ENCODE results near the gene TGFBR2.

Gene TGFBR2

GRCh38 chr3:30606301-30607031 is at the start of gene TGFBR2:
Gene TGFBR2 (plus strand): TSS chr3:30606601. CDS start chr3:30606884, 283 bp downstream.
- no peaks in the 10 kb centered on the region for H3K36me3 ChIP-seq (ENCODE audit: insufficient read depth, low read length)
- H3K9ac ChIP-seq (ENCODE audit: low read depth, low read length): peak within 1 kb of the TSS; percentile 89
- H3K4me1 ChIP-seq (ENCODE audit: insufficient read depth, low read length): peaks cover 18% of the 10 kb centered on the region
- H3K9me3 ChIP-seq (ENCODE audit: control insufficient read depth, insufficient read depth, low read length): no peaks in the 10 kb centered on the region

DNA sequence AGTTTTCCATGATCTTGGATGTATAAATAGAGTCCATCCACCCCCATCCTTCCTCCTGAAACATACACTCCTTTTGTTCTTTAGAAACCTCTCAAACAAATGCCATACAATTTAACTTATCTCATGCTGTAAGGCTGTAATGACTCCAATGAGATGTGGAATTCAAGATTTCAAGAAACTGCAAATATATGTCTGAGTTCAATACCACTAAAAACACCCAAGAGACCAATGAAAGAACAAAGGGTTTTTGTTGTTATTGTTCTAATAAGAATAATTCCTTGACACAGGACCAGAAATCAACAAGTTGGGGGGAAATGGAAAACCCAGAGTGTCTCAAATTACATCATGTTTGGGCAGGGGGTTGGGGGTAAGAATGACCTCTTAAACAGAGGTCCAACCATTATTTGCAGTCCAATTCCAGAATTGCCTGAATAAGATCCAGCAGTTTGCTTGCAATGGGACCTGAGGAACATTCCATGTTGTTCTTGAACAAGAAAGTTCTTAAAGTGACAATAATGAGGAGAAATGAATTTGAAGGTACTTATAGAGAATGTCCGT is 48.6 kb upstream of the TGFBR2 start:
- no peaks in the 10 kb centered on the region for H3K36me3 ChIP-seq (ENCODE audit: insufficient read depth, low read length)
- H3K4me1 ChIP-seq (ENCODE audit: insufficient read depth, low read length): peaks cover 7% of the 10 kb centered on the region
- H3K9ac ChIP-seq (ENCODE audit: low read depth, low read length): no peak overlapping the region
- H3K9me3 ChIP-seq (ENCODE audit: control insufficient read depth, insufficient read depth, low read length): no peaks in the 10 kb centered on the region

DNA sequence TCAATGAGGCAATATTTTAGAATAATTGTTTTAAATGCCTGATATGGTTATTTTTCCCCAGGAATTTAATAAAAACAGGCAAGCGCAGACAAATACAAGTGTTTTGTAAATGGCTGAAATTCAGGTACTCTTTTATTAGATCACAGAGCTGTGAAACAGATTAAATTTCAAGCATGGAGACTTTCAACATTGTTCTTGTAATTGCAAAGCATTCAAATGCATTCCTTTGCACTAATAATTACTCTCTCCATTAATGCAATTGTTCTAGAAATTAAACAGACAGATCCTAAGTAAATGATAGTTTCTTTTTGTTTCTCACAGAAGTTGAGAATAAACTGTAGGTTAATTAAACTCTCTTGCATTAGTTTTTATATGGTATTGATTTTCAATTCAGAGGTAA is 42.4 kb upstream of the TGFBR2 start:
- Histone ChIP-seq H3K4me1 (ENCODE audit: insufficient read depth, low read length) (0 out of 2 replicates have a peak, but pooled peaks cover 3% of the 10 kb centered on the region), H3K36me3 (ENCODE audit: insufficient read depth, low read length) (no peaks in the 10 kb centered on the region), H3K9ac (ENCODE audit: low read depth, low read length) (no peak overlapping the region), H3K9me3 (ENCODE audit: control insufficient read depth, insufficient read depth, low read length) (no peaks in the 10 kb centered on the region)

GRCh38 chr3:30567139-30567753 is 39.2 kb upstream of the TGFBR2 start:
- Histone ChIP-seq H3K4me1 (ENCODE audit: insufficient read depth, low read length) (0 out of 2 replicates have a peak, but pooled peaks cover 3% of the 10 kb centered on the region), H3K9me3 (ENCODE audit: control insufficient read depth, insufficient read depth, low read length) (no peaks in the 10 kb centered on the region), H3K36me3 (ENCODE audit: insufficient read depth, low read length) (no peaks in the 10 kb centered on the region), H3K9ac (ENCODE audit: low read depth, low read length) (no peak overlapping the region)

GRCh38 chr3:30576946-30577345 is 29.5 kb upstream of the TGFBR2 start:
- no peaks in the 10 kb centered on the region for H3K9me3 ChIP-seq (ENCODE audit: control insufficient read depth, insufficient read depth, low read length)
- no peaks in the 10 kb centered on the region for H3K36me3 ChIP-seq (ENCODE audit: insufficient read depth, low read length)

DNA sequence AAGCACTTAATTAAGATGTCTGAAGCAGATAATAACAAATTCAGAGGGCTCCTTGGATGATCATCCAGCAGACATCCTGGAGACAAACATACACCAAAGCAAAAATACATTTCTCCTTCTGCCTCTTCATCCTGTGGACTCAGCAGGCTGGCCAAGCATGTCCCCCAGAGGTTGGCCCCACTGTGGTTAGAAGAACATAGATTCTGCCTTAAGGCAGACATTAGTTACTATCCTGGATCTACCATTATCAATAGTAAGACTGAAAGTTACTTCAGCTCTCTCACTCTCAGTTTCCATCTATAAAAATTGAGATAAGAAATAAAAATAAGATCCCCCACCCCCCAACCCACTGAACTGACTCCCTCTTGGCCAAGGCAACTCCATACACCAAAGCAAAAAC is 28.6 kb upstream of the TGFBR2 start:
- Histone ChIP-seq H3K36me3 (ENCODE audit: insufficient read depth, low read length) (no peaks in the 10 kb centered on the region), H3K9me3 (ENCODE audit: control insufficient read depth, insufficient read depth, low read length) (no peaks in the 10 kb centered on the region), H3K9ac (ENCODE audit: low read depth, low read length) (no peak overlapping the region), H3K4me1 (ENCODE audit: insufficient read depth, low read length) (peaks cover 13% of the 10 kb centered on the region)

More at GRCh38 chr3:30576946-30577345, 29.5 kb upstream of the TGFBR2 start:
- Histone ChIP-seq H3K4me1 (ENCODE audit: insufficient read depth, low read length) (peaks cover 13% of the 10 kb centered on the region), H3K9ac (ENCODE audit: low read depth, low read length) (no peak overlapping the region)

DNA sequence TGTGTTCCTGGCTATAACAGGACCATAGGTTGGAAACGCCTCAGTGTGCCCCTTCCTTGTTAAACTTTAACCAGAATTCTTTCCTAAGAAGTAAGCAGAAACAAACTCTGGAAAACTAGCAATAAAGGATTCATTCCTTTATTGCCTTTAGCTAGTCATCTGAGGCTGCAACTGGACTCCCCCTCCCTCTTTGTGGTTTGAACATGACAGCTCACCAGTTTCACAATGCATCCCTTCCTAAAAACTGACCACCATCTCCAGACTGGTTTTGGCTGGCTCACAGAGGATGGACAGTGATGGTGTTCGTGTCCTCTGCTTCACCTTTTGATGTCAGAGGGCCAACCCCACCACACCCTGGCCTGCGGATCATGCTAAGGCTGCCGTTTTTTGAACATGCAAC is 27.9 kb upstream of the TGFBR2 start:
- Histone ChIP-seq H3K9me3 (ENCODE audit: control insufficient read depth, insufficient read depth, low read length) (no peaks in the 10 kb centered on the region), H3K9ac (ENCODE audit: low read depth, low read length) (no peak overlapping the region), H3K4me1 (ENCODE audit: insufficient read depth, low read length) (peaks cover 13% of the 10 kb centered on the region), H3K36me3 (ENCODE audit: insufficient read depth, low read length) (no peaks in the 10 kb centered on the region)

- no peak overlapping the region for H3K9ac ChIP-seq (ENCODE audit: low read depth, low read length)
- H3K36me3 ChIP-seq (ENCODE audit: insufficient read depth, low read length): no peaks in the 10 kb centered on the region
- peaks cover 13% of the 10 kb centered on the region for H3K4me1 ChIP-seq (ENCODE audit: insufficient read depth, low read length)
- no peaks in the 10 kb centered on the region for H3K9me3 ChIP-seq (ENCODE audit: control insufficient read depth, insufficient read depth, low read length)
These were observed 27.3 kb upstream of the TGFBR2 start for GRCh38 chr3:30578986-30579579.

- Histone ChIP-seq H3K9me3 (ENCODE audit: control insufficient read depth, insufficient read depth, low read length) (no peaks in the 10 kb centered on the region), H3K4me1 (ENCODE audit: insufficient read depth, low read length) (peaks cover 13% of the 10 kb centered on the region), H3K36me3 (ENCODE audit: insufficient read depth, low read length) (no peaks in the 10 kb centered on the region), H3K9ac (ENCODE audit: low read depth, low read length) (no peak overlapping the region)
These were observed 25.3 kb upstream of the TGFBR2 start for GRCh38 chr3:30581067-30581585.

DNA sequence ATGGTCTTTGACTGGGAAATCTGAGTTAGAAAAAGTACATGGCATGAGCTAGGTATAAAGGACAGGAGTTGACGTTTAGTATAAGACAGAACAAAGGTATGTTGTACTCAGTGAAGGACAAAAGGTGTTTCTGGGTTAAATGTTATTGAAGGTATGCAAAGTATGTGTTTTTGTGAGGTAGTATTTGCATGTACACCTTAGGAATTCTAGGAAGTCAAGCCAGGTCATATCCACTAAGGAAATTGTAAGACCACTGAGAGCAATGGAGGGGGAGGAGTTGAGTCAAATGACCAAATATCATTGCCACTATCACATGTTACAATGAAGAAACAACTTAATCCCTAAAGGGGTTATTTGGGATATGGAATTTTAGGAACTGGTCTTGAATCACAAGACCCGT is 24.4 kb upstream of the TGFBR2 start:
- Histone ChIP-seq H3K9ac (ENCODE audit: low read depth, low read length) (no peak overlapping the region), H3K4me1 (ENCODE audit: insufficient read depth, low read length) (peaks cover 13% of the 10 kb centered on the region), H3K36me3 (ENCODE audit: insufficient read depth, low read length) (no peaks in the 10 kb centered on the region), H3K9me3 (ENCODE audit: control insufficient read depth, insufficient read depth, low read length) (no peaks in the 10 kb centered on the region)

DNA sequence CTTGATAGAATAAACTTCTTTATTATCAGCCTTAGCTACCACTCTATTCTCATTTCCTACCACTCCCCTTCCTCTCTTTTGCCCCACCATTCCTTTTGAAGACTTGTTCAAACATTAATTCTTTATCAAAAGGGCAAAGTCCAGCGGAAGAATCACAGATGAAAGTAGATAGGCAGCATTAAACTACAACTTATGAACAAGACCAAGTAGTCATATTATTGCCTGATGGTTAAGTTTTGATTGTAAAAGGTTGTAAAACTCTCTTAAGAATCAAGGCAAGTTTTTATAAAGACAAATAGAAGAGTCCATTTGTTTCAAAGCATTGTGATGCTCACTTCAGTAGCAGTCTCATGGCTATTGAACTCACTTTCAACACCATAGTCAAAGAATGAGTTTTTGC is 22.4 kb upstream of the TGFBR2 start:
- Histone ChIP-seq H3K4me1 (ENCODE audit: insufficient read depth, low read length) (peaks cover 13% of the 10 kb centered on the region), H3K9me3 (ENCODE audit: control insufficient read depth, insufficient read depth, low read length) (no peaks in the 10 kb centered on the region)

DNA sequence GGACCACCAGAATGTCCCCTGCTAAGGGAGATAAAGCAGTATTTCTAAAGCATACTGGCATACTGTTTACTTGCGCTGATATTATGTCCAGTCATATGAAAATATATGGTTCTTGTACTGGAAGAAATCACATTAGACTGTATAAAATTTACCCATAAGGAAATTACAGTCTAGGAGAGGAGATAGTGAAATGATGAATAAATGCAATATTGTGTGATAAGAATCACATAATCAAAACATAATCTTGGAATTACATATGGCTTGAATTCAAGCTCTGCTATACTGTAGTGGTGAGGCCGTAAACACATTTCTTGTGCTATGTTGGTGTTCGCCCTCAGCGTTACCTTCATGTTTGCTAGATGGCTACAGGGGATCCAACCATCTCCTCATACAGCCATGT is 20.7 kb upstream of the TGFBR2 start:
- Histone ChIP-seq H3K9me3 (ENCODE audit: control insufficient read depth, insufficient read depth, low read length) (no peaks in the 10 kb centered on the region), H3K9ac (ENCODE audit: low read depth, low read length) (no peak overlapping the region), H3K36me3 (ENCODE audit: insufficient read depth, low read length) (no peaks in the 10 kb centered on the region), H3K4me1 (ENCODE audit: insufficient read depth, low read length) (peaks cover 11% of the 10 kb centered on the region)

More for the DNA sequence above, 22.4 kb upstream of the TGFBR2 start:
- no peaks in the 10 kb centered on the region for H3K36me3 ChIP-seq (ENCODE audit: insufficient read depth, low read length)
- H3K9ac ChIP-seq (ENCODE audit: low read depth, low read length): no peak overlapping the region

- no peak overlapping the region for H3K9ac ChIP-seq (ENCODE audit: low read depth, low read length)
- H3K9me3 ChIP-seq (ENCODE audit: control insufficient read depth, insufficient read depth, low read length): no peaks in the 10 kb centered on the region
- no peaks in the 10 kb centered on the region for H3K36me3 ChIP-seq (ENCODE audit: insufficient read depth, low read length)
These were observed 20.1 kb upstream of the TGFBR2 start for GRCh38 chr3:30586096-30586805.

More at GRCh38 chr3:30586096-30586805, 20.1 kb upstream of the TGFBR2 start:
- H3K4me1 ChIP-seq (ENCODE audit: insufficient read depth, low read length): peaks cover 6% of the 10 kb centered on the region

Data from ES-I3 (cell line).